Endothelial cell of umbilical vein (primary cell): ENCODE results near the gene FAM210A. TPM values are rescaled to one million over a fixed set of nuclear protein-coding genes. Genes with fewer than 3 reads are reported as not detected.

Experiments
- BruUV-seq: library from RNA; stranded (reverse); fragments of 400-500 nt; replicated peaks from 2 replicates; lab custom pipeline; 2021; lab: Mats Ljungman, UMichigan
- CTCF ChIA-PET: fragments of 300-600, 350-600 bp; sonication (Branson Sonifier 250); formaldehyde crosslinking; loops from one replicate; lab custom pipeline; 2021; ENCODE audit warnings: antibody characterized with exemption, inconsistent platforms; lab: Charles Lee
- POLR2A ChIA-PET: fragments of 300-600, 350-600 bp; sonication (Branson Sonifier 250); formaldehyde crosslinking; loops from one replicate; lab custom pipeline; 2021; ENCODE audit warnings: antibody characterized with exemption, inconsistent platforms; lab: Charles Lee
- DNase-seq: peaks from one replicate; pipeline ENCODE4 v3.0.0-alpha.2; 2011; ENCODE audit warnings: low read depth, low spot score
- FAIRE-seq: peaks from 2 replicates; lab custom pipeline; 2011; peaks lifted over from hg19 to GRCh38; lab: Jason Lieb, UNC
- H2AFZ ChIP-seq: 2 replicates; pipeline ENCODE4 v1.6.0; 2012; ENCODE audit warnings: low read depth, low read length, control low read depth, inconsistent platforms
- H3K27ac ChIP-seq: 2 replicates; pipeline ENCODE4 v1.5.1; 2011; ENCODE audit warnings: low read depth, mild to moderate bottlenecking, control low read depth, low read length, moderate library complexity; ENCODE audit not compliant: insufficient read depth
- H3K27me3 ChIP-seq, 2 experiments: 2 replicates each; pipeline versions ENCODE4 v1.6.0 to v1.6.1; 2011; ENCODE audit warnings: low read length in 2 of 2, mixed read lengths in 1 of 2; ENCODE audit not compliant: control insufficient read depth in 2 of 2, insufficient read depth in 2 of 2
- H3K36me3 ChIP-seq, 2 experiments: 2 replicates in 1 of 2; 3 replicates in 1 of 2; pipeline ENCODE4 v1.5.1; 2011; ENCODE audit warnings: low read length in 2 of 2, mild to moderate bottlenecking in 1 of 2, moderate library complexity in 1 of 2; ENCODE audit not compliant: control insufficient read depth in 2 of 2, insufficient read depth in 2 of 2; ENCODE audit errors: extremely low read depth in 1 of 2
- H3K4me1 ChIP-seq: 3 replicates; pipeline ENCODE4 v1.5.1; 2011; ENCODE audit warnings: mild to moderate bottlenecking, low read length; ENCODE audit not compliant: control insufficient read depth, insufficient read depth; ENCODE audit errors: extremely low read depth
- H3K4me2 ChIP-seq: 2 replicates; pipeline ENCODE4 v1.6.1; 2011; ENCODE audit warnings: low read length, control low read depth, mixed read lengths; ENCODE audit not compliant: insufficient read depth
- H3K4me3 ChIP-seq, 3 experiments: fragments of 200-600 bp in 1 of 3; sonication (generic), shearing (Covaris generic) in 1 of 3; replicated peaks in 1 of 3; 2 replicates each; pipeline ENCODE4 v1.5.1; 2011 to 2016; ENCODE audit warnings: control low read depth in 3 of 3, low read length in 3 of 3, mild to moderate bottlenecking in 2 of 3, inconsistent platforms in 1 of 3, low read depth in 1 of 3, moderate library complexity in 1 of 3; ENCODE audit not compliant: insufficient read depth in 1 of 3
- H3K79me2 ChIP-seq: 2 replicates; pipeline ENCODE4 v1.6.0; 2012; ENCODE audit warnings: low read length, inconsistent platforms; ENCODE audit not compliant: control insufficient read depth, insufficient read depth
- H3K9ac ChIP-seq: replicated peaks from 2 replicates; pipeline ENCODE3; 2011; ENCODE audit warnings: low read length, control low read depth; ENCODE audit not compliant: insufficient read depth; ENCODE audit errors: extremely low read depth
- H3K9me1 ChIP-seq: replicated peaks from 3 replicates; pipeline ENCODE4 v1.6.0; 2011; ENCODE audit warnings: mild to moderate bottlenecking, low read length; ENCODE audit not compliant: control insufficient read depth, insufficient read depth; ENCODE audit errors: extremely low read depth
- H3K9me3 ChIP-seq: replicated peaks from 2 replicates; pipeline ENCODE4 v1.5.1; 2012; ENCODE audit warnings: low read length, inconsistent platforms; ENCODE audit not compliant: control insufficient read depth, insufficient read depth
- H4K20me1 ChIP-seq: replicated peaks from 2 replicates; pipeline ENCODE3; 2011; ENCODE audit warnings: mild to moderate bottlenecking, low read length; ENCODE audit not compliant: control insufficient read depth, insufficient read depth; ENCODE audit errors: extremely low read depth
- EZH2 ChIP-seq: IDR thresholded peaks from 2 replicates; pipeline ENCODE4 v1.6.1; 2012; ENCODE audit warnings: borderline replicate concordance, low read depth, mild to moderate bottlenecking, moderate library complexity, low read length, inconsistent platforms; ENCODE audit not compliant: severe bottlenecking
- FOS ChIP-seq: IDR thresholded peaks from 2 replicates; pipeline ENCODE4 v1.6.1; 2011; ENCODE audit warnings: mild to moderate bottlenecking, low read length, moderate library complexity, borderline replicate concordance; ENCODE audit not compliant: insufficient read depth
- GATA2 ChIP-seq: IDR thresholded peaks from 2 replicates; pipeline ENCODE4 v1.7.0; 2011; ENCODE audit warnings: low read depth, mild to moderate bottlenecking, moderate library complexity, mixed read lengths, low read length; ENCODE audit not compliant: insufficient read length, insufficient read depth
- JUN ChIP-seq: IDR thresholded peaks from 2 replicates; pipeline ENCODE4 v1.6.1; 2011; ENCODE audit warnings: borderline replicate concordance, low read depth; ENCODE audit not compliant: insufficient read length, insufficient read depth
- MAX ChIP-seq: IDR thresholded peaks from 2 replicates; pipeline ENCODE4 v1.6.1; 2011; ENCODE audit not compliant: insufficient read depth, insufficient read length
- MYC ChIP-seq: IDR thresholded peaks from one replicate; pipeline ENCODE4 v1.6.1; 2011; ENCODE audit warnings: mild to moderate bottlenecking, low read depth, low read length
- POLR2A ChIP-seq: IDR thresholded peaks from 2 replicates; pipeline ENCODE4 v1.6.1; 2012; ENCODE audit warnings: low read depth, mild to moderate bottlenecking, control low read depth, low read length
- POLR2AphosphoS5 ChIP-seq: IDR thresholded peaks from 2 replicates; pipeline ENCODE4 v1.6.1; 2012; ENCODE audit warnings: low read depth, mild to moderate bottlenecking, control low read depth, low read length, moderate library complexity; ENCODE audit not compliant: insufficient read depth
- dilution Hi-C: fragments of 300-500 bp; cut with MboI; formaldehyde crosslinking; loops from one replicate; pipeline ENCODE4 v1.15.0; 2019; ENCODE audit warnings: low sequenced_read_pairs; ENCODE audit not compliant: extremely low pct_ligation_motif_present
- intact Hi-C: fragments of 100-400 bp; cut with micrococcal nuclease; formaldehyde crosslinking; loops from one replicate; pipeline ENCODE4 v1.10.0; 2022
- polyA plus RNA-seq, 4 experiments: library from polyadenylated mRNA; depleted of rRNA in 3 of 4; stranded (reverse) in 3 of 4; unstranded in 1 of 4; fragments of >200 nt; gene quantifications; 2 replicates each; pipeline versions ENCODE4 v1.2.1 to v1.2.3, GENCODE V29; 2011 to 2012; ENCODE audit warnings: missing spikeins in 1 of 4
- total RNA-seq: library from RNA; stranded (reverse); gene quantifications from 2 replicates; pipeline ENCODE4 v1.2.3, GENCODE V29; 2021
- TF ChIP-seq, protein P1 (sequence below), 2 donors: IDR thresholded peaks; 1 replicate in 1 of 2; 2 replicates in 1 of 2; pipeline ENCODE4 v1.5.1; 2011; ENCODE audit warnings: low read length in 2 of 2, mild to moderate bottlenecking in 2 of 2, moderate library complexity in 2 of 2, control low read depth in 1 of 2, inconsistent platforms in 1 of 2, low read depth in 1 of 2; ENCODE audit not compliant: insufficient read depth in 1 of 2; ENCODE audit errors: extremely low read depth in 1 of 2

FAM210A gene
- total and polyA plus RNA-seq, 2 donors (not counting 3 experiments of a cell fraction or from before 2014, with no cell fraction given): 7.1 to 17.3 TPM

DNA sequence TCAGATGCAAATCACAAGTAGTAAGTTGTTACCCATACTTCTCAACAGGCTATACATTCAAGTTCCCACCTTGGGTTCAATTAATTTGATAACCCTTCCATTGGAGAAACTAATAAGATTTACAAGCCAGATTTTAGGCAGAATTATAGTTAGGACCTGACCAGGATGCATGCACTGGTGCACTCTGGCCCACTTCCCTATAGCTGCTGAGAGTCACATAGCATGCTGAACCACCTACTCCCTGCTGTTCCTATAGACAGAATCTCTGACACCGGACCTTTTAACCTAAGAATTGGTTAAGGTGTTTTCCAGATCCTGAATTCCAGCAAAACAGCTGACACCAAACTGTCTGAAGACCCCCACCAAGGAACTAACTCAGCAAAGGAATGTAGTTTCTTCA, 26.2 kb downstream of the FAM210A start:
- peaks cover 2% of the 10 kb centered on the region for H3K9me3 ChIP-seq
- no peaks in the 10 kb centered on the region for H3K27me3 ChIP-seq
- no peak overlapping the region for H3K4me2 ChIP-seq
- H3K9ac ChIP-seq: no peak overlapping the region
- intact Hi-C loops (no loop called here), dilution Hi-C loops (no loop called here)
- H4K20me1 ChIP-seq: no peaks in the 10 kb centered on the region
- no peak overlapping the region for H3K27ac ChIP-seq
- ChIA-PET POLR2A (no interaction called here), CTCF (no interaction called here)
- H2AFZ ChIP-seq: no peak overlapping the region
- no peak overlapping the region for H3K4me3 ChIP-seq
- peaks cover 23% of the 10 kb centered on the region for H3K79me2 ChIP-seq
- no peaks in the 10 kb centered on the region for H3K9me1 ChIP-seq
- H3K4me1 ChIP-seq: no peaks in the 10 kb centered on the region
- H3K36me3 ChIP-seq: no peaks in the 10 kb centered on the region
- FAIRE-seq: no peak
- TF ChIP-seq MAX: no peak
- no peak for TF ChIP-seq FOS
- TF ChIP-seq MYC: no peak
- TF ChIP-seq, protein P1, sequence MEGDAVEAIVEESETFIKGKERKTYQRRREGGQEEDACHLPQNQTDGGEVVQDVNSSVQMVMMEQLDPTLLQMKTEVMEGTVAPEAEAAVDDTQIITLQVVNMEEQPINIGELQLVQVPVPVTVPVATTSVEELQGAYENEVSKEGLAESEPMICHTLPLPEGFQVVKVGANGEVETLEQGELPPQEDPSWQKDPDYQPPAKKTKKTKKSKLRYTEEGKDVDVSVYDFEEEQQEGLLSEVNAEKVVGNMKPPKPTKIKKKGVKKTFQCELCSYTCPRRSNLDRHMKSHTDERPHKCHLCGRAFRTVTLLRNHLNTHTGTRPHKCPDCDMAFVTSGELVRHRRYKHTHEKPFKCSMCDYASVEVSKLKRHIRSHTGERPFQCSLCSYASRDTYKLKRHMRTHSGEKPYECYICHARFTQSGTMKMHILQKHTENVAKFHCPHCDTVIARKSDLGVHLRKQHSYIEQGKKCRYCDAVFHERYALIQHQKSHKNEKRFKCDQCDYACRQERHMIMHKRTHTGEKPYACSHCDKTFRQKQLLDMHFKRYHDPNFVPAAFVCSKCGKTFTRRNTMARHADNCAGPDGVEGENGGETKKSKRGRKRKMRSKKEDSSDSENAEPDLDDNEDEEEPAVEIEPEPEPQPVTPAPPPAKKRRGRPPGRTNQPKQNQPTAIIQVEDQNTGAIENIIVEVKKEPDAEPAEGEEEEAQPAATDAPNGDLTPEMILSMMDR (IDR thresholded peaks at IDR 0.05; ENCODE audit: extremely low read depth in 1 of 2, insufficient read depth in 1 of 2, low read depth in 1 of 2, low read length in 2 of 2): no peak
- TF ChIP-seq POLR2AphosphoS5: no peak
- TF ChIP-seq JUN: no peak
- no peak for TF ChIP-seq POLR2A
- TF ChIP-seq GATA2: no peak
- no peak for TF ChIP-seq EZH2
- no TSS peak for BruUV-seq
- no peak for DNase-seq
